GM21528 (cell line): ENCODE results near the gene NFKB1.

Experiments
- ATAC-seq: cut with Tn5 transposase; IDR thresholded peaks from one replicate; pipeline ENCODE4 v1.9.1; 2021; ENCODE audit warnings: mild to moderate bottlenecking, moderate library complexity; ENCODE audit not compliant: unreplicated experiment, low FRiP score

Gene NFKB1

DNA sequence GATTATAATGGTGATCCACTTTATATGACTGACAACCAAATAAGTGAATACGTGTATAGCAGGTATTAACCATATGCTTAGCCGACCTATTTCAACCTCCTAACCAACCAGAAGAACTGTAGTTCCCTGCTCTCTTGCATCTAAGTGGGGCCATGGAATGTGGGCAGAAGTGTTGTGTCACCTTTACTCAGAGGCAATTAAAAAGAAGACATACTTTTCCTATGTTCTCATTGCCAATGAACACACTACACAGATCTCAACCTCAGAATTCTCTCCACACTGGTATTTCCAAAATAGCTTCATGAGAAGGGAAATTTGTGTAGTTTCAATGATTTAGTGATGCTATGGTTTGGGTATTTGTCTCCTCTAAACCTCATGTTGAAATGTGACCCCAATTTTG is 3.2 kb upstream of the NFKB1 start:
- ATAC-seq: no peak

DNA sequence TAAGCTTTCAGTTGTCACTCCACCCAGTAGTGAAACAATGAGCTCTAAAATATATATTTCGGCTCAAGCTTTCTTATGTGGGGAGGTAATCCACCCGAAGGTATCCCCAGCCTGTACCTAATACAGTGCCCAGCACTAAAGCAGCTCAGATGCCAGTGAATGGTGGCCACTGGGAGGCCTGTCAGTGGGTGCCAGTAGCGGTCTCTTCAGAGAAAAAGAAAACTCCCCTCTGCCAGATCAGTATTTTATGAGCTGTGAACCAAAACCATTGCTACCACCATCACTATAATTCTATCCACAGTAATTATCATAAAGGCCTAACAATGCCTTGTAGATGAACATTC is 835 bp upstream of the NFKB1 start:
- ATAC-seq: peak; percentile 17

DNA sequence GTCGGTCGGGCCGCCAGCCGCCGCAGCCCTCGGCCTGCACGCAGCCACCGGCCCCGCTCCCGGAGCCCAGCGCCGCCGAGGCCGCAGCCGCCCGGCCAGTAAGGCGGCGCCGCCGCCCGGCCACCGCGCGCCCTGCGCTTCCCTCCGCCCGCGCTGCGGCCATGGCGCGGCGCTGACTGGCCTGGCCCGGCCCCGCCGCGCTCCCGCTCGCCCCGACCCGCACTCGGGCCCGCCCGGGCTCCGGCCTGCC is 213 bp downstream of the NFKB1 start:
- ATAC-seq: peak; percentile 40

DNA sequence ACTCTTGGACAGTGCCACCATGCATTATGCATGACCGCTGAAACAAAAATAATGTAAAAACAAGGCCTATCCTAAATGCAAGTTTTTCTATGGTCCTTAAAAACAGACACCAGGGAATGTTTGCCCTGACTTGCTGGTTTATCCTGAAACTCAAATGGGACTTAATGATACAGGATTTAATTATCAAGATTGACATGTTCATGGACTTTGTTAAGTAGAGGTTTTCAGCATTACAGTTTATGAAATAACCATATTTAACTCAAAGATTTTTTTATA is 1.3 kb downstream of the NFKB1 start:
- ATAC-seq: no peak

DNA sequence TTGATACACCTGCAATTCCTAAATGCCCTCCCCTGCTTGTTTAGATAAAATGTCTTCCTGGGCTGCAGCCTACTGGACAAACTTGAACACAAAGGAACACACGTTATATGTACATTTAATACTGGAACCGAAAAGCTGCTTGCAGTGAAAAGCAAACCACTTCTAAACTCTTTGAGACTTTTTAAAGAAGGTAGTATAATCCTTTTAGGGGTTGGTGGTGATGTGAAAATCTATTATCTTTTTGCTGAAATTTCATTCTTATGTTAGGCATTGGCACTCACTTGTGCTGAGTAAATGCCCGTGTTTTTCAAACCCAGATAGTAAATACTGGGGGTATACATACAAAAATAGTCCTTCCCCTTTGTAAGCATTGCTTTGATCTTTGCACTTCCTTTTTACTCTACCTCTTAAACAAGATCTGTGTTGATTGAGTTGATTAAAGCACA is 2.2 kb downstream of the NFKB1 start:
- ATAC-seq: no peak

DNA sequence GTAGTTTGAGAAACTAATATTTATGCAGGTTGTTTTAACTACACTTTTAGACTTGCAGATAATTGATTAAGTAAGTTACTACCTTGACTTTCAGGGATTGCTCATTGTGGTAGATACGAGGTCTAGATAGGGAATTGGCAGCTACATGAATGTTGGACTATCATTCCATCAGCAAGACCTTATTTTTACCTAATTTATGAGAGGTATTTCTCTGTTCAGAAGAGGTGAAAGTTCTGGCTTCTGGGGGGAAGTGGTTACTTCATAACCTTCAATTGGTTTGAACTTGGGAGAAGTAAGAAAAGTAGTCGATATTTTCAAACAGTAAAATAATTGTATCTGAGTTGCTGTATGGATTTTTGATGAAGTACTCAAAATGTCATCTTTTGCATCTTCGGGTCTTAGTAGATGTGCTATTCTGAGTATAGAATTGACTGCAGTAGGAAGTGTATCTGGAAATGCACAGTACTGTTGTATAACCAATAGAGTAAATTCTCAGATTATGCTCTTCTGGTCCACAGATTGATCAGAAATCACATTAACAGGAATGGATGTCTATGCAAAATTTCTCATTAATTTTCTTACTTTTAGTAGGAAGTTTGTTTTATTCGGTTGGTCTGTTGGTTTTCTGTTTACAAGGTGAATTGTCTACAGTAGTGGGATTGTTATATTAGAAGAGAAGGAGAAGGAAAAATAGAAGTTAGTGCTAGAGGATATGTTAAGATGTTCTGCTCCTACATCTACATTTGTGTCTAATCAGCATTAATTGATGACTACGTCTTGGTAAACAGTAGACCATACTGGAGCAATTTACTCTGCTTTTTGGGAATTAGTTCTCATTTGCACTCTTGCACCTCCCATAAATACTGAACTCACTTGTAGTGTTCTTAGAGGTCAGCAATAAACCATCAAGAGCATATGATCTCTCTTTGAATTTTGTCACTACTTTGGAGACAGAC is 3.0 kb downstream of the NFKB1 start:
- no peak for ATAC-seq

DNA sequence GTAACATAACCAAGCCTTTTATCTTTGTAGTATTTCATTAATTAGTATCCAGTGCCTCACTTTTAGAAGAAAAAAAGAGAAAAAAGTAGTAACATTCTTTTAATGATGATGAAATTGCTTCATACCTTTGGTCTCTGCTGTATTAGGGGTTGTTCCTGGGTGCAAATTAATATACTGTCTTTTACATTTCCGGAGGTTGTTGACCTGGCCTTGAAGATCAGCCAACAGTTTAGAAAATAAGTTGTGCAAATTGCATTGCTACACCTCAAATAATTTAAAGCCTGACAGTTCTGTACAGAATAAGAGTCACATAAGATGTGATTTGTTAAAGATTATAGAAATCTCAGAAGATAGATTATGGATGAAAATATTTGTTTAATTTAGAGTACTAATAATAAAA is 3.8 kb downstream of the NFKB1 start:
- ATAC-seq: no peak

DNA sequence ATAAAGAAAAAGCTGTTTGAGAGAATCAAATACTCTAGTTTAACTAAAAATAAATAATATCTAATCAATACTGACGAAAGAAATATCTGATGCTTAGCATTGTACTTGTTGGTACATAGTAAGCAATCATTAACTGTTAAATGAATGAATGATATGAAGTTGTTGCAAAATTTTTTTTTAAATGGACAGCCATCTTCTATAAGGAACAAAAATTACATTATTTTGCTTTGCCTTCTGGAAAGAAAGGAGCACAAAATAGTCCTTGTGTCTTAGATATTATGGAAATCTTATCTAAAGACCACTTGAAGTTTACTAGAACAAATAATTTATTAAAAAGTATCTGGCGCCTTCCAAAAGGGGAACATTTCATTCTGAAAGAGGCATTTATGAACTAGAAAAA is 4.5 kb downstream of the NFKB1 start:
- ATAC-seq: no peak

DNA sequence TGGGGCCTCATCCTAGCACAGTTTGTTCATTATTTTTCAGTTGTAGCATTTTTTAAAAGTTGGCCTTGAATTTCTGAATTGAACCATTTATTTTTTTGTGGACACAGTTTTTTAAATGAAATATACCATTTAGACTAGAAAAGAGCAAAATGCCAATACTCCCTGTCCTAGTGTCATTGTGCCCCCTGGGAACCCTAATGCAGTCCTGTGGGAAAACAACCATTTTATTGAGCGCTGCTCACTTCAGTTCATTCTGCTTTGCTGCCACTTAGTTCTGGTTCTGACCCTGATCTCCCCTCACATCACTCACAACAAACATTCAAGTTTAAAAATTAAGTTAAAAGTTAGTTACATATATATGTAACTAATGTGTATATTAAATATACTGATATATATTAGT is 5.4 kb downstream of the NFKB1 start:
- no peak for ATAC-seq

DNA sequence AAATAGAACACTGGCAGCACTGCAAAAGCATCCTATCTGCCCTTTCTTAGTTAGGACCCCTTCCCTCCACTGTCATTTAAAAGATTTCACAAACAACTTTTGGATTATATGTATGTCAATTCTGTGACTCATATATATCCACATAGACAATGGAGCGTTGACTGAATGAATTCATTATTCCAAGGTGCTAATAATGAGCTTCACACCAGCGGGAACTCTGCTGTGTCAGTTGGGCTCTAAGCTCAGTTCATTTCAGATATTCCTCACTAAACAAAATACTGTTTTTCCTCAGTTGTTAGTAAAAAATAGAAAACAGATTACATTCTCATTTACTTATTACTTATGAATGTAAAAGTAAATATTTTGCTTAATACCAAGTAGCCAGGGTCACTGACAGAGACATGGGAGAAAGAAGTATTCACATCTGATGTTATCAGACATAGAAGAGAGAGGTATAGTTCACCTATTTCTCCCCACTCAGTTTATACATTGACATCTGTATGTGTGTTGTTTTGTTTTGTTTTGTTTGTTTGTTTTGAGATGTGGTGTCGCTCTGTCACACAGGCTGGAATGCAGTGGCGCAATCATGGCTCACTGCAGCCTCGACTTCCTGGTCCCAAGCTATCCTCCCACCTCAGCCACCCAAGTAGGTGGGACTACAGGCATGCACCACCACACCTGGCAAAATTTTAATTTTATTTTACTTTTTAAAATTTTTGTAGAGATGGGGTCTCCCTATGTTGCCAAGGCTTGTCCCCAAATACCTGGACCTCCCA is 10.9 kb downstream of the NFKB1 start:
- no peak for ATAC-seq

DNA sequence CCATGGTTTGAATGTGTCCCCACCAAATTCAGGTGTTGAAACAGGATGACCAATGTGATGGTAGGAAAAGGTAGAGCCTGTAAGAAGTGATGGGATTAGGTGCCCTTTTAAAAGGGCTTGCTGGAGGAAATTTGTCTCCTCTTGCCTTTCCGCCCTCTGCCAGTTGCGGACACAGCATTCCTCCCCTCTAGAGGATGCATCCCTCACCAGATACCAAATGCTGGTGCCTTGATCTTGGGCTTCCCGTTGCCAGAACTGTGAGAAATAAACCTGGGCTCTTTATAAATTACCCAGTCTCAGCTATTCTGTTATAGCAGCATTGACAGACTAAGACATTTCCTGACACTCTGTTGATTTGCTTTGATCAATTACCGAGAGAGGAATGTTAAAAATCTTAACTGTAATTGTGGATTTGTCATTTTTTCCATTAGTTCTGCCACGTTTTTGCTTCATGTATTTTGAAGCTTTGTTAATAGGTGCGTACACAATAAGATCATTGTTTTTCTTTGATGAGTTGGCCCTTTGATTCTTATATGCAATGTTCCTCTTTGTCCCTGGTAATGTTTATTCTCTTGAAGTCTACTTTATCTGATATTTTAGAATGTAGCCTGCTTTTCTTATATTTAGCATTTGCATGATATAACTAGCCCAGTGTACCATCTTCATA is 13.3 kb downstream of the NFKB1 start:
- no peak for ATAC-seq

DNA sequence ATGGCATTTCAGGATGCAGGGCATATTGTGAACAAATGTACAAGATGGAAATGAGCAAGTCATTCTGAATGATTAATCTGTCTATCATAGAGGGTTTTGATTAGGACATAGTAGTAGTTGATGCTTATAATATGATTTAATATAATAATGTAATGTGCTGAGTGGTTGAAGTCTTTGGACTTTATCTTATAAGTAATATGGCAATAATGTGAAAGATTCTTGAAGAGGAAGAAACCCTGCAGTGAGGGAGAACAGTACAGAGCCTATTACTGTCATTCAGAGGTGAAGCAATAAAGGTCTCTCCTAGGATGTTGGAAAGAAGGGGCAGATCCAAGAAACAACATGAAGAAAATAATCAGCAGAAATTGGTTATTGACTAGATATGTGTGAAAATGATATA is 16.6 kb downstream of the NFKB1 start:
- no peak for ATAC-seq

DNA sequence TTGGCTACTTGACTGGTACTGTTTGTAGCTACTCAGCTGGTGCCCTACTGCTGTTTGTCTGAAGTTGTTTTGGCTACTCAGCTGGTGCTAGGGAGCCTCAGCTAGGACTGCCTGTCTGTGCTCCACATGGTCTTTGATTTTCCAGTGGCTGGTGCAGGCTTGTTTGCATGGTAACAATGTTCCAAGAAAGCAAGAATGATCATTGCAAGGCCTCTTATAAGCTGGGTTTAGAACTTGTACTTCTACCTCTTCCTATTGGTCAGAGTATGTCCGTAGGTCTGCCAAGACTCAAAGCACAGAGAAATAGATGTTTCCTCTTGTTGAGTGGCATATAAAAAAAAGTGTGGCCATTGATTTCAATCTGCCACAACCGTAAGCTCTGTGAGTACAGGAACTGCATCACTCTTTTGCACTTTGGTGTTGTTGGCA is 17.6 kb downstream of the NFKB1 start:
- ATAC-seq: no peak

DNA sequence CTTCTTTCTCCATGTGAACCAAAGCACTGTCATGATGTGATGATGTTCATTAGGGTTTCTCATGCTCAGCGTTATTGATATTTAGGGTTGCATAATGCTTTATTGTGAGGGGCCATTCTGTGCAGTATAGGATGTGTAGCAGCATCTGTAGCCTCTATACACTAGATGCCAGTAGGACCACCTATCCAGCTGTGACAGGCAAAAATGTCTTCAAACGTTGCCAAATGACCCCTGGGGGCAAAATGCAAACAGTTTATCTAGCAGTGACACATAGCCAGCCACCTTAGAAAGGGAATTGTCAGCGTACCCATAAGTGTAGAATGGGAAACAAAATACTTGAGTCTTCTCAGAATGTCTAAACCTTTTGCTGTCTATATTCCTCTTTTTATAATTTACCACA is 18.8 kb downstream of the NFKB1 start:
- no peak for ATAC-seq

DNA sequence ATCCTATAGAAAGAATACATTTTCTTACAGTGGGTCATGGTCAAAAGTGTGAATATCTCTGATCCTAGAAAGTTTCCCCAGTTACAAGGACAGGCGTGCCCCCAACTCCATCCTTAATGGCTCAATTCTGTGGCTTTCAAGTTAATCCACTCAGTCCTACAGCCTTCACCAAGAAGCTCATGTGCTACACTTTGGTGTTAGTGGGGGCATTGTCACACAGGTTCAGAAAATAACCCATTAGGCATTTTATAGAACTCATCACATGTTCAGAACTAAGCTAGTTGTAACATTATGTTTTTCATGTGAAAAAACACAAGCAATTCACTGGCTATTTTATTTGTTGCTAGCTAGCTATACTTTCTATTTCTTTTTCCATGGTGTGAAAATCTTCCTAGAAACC is 20.4 kb downstream of the NFKB1 start:
- ATAC-seq: no peak

DNA sequence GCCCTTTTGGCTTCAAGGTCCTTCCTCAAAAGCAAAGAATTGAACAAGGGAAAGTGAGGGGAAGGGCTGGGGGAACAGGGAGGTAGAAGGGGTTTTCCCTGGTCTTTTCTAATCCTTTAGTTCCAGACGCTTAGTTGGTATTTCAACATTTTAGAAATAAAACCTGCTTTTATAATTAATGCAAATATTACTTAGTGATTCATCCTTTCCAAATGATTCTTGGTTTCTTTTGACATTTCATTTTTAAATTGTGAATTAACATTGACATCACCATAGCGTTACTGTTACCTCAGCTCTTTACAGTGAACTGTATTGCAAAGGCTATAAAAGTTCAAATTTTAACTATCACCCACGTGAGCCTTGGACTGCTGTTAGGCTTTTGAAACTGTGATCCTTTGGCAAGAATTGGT is 20.9 kb downstream of the NFKB1 start:
- no peak for ATAC-seq

DNA sequence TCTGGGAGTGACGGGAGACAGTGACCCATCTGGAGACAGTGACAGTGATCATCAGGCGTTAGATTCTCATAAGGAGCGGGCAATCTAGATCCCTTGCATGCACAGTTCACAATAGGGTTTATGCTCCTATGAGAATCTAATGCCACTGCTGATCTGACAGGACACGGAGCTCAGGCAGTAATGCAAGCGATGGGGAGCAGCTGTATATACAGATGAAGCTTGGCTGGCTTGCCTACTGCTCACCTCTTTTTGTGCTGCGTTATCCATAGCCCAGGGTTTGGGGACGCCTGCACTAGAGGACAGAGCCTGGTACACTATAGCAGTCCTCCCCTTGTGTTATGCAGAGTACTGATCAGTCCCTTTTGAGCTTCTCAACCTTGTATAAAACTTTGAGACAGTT is 23.5 kb downstream of the NFKB1 start:
- ATAC-seq: no peak

DNA sequence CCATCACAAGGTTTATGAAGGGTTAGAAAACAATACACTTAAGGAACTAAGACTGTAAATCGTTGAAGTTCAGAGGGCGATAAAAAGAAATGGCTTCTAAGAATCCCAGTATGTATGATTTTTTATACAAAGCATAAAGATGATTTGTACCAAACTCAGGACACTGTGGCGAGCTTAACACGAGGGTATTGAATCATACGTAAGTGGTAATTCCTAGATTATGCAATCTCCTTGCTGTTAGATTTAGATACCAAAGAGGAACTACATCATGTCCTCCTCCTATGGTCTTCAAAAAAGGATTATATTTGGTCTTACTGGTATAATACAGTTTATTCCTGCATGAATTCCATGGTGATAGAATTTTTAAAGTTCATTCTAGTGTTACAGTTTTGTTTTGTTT is 23.9 kb downstream of the NFKB1 start:
- no peak for ATAC-seq

DNA sequence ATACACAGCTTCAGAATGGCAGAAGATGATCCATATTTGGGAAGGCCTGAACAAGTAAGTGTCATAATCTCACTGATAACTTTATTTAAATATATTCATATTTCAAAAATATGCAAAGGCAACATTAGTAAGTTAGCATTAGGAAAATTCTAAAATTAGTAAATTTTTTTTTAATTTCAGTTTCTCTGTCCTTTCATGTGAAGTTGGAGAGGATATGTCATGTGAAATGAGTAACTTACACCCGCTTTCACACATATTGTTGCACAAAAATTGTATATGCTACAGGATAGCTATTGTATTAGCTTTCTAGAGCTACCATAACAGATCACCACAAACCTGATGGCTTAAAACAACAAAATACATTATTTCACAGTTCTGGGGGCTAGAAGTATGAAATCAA is 24.3 kb downstream of the NFKB1 start:
- no peak for ATAC-seq

DNA sequence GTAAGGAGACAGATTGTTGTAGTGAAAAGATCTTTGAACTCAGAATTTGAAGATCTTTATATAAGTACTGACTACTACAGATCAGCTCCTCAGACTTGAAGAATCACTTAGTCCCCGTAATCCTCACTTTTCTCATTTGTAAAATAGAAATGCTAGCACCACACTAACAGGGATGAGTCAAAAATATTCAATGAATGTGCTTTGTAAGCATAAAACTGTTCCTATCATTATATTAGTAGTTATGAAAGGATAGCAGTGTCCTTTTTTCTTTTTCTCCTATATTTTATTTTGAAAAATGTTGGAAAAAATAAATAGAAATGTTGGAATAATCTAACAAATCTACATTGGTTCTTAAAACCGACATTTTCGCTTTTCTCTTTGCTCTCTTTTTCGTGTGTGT is 25.4 kb downstream of the NFKB1 start:
- ATAC-seq: no peak

DNA sequence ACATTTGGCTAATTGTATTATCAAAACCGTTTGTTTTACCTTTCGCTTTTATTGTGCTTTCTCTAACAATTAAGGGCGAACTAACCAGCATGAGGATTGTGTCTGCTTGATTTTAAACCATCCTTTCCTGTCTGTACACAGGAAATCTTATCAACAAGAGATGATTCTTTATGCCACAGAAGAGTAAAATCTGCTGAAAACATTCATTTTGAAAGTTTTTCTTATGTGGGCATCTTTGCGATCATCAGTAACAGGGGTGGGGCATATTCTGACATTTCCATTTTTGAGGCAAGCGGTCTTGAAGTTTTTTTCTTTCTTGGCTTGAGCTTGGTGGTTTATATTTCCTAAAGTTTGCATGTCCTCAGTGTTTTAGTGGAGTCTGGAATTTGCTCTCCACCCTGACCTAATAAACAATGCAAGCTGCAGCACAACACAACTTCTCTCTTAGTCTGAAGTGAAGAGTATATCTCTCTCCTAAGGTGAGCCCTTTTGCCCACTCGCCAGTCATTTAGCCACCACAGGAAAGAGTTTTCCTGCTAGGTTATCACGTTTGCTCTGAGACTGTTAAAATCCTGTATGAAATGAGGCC is 26.6 kb downstream of the NFKB1 start:
- no peak for ATAC-seq
